Measurements from ENCODE around the gene GPX7. TPM values are rescaled to one million over a fixed set of nuclear protein-coding genes. Genes with fewer than 3 reads are reported as not detected.

The GPX7 gene
- total RNA-seq, 2 donors from 2014 or later, result 22.7 to 26.3 TPM

DNA sequence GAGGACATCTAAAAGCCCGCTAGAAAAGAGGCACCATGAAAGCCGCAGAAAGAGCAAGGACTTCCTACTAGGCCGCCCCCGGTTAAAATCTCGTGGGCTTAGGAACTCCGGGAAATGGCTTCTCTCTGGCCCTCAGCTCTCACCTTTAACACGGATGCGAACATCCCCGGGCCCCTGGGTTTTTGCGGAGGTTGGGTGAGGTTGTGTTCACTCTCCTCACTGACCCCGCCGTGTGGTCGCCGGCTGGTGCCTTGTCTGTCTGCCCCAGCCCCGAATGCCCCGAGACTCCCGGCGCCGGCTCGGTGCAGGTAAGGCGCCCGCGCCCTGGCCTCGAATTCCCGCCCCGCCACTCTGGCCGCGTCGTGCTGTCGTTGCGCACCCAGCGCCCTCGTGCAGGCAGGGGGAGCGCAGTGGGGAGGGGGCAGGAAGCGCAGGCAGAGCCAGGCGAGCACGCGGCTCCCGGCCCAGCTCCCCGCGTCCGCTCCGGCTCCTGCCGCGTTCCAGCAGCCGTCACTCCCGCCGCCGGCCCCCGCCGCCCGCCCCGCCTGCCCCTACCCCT lies 30.6 kb downstream of the GPX7 start, which contains the start of gene SHISAL2A:
TSS of gene SHISAL2A (plus strand) at position 437 of the 559 bp plus-strand sequence. CDS start 326 bp downstream, outside the sequence.
- TF ChIP-seq, protein P1, sequence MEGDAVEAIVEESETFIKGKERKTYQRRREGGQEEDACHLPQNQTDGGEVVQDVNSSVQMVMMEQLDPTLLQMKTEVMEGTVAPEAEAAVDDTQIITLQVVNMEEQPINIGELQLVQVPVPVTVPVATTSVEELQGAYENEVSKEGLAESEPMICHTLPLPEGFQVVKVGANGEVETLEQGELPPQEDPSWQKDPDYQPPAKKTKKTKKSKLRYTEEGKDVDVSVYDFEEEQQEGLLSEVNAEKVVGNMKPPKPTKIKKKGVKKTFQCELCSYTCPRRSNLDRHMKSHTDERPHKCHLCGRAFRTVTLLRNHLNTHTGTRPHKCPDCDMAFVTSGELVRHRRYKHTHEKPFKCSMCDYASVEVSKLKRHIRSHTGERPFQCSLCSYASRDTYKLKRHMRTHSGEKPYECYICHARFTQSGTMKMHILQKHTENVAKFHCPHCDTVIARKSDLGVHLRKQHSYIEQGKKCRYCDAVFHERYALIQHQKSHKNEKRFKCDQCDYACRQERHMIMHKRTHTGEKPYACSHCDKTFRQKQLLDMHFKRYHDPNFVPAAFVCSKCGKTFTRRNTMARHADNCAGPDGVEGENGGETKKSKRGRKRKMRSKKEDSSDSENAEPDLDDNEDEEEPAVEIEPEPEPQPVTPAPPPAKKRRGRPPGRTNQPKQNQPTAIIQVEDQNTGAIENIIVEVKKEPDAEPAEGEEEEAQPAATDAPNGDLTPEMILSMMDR (IDR thresholded peaks at IDR 0.05), result no peak
- TF ChIP-seq POLR2A (IDR thresholded peaks at IDR 0.05), result no peak
- no peak for TF ChIP-seq POLR2AphosphoS5 (IDR thresholded peaks at IDR 0.05)
- no peaks in the 10 kb centered on the region for H3K4me1 ChIP-seq (replicated peaks)
- H3K9me3 ChIP-seq, result no peaks in the 10 kb centered on the region
- H3K27ac ChIP-seq, result no peak within 1 kb of the TSS
- H3K27me3 ChIP-seq (replicated peaks; ENCODE audit: insufficient read depth), result peaks cover 4% of the 10 kb centered on the region
- no peaks in the 10 kb centered on the region for H3K36me3 ChIP-seq
- intact Hi-C loops (cut with DNase I), result no loop called here
- H3K4me3 ChIP-seq, result peak within 1 kb of the TSS; percentile 25 to 36
- DNase-seq (ENCODE audit: low spot score), result no peak
- 22% methylated on average over 45 of the region's 53 CpGs for WGBS

DNA sequence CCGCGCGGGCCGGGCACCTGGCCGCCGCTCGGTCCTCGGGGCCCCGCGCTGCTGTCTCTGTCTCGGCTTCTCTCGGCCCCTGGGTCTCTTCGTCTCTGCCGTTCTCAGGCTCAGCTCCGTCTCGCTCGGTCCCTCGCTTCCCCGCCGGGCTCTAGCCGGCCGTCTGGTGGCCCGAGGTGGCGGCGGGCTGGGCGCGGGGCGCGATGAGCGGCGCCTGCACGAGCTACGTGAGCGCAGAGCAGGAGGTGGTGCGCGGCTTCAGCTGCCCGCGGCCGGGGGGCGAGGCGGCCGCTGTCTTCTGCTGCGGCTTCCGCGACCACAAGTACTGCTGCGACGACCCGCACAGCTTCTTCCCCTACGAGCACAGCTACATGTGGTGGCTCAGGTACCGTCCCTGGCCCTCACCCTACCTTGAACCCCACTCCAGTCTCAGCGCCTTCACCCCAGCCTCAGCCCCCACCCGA lies 31.2 kb downstream of the GPX7 start:
- TF ChIP-seq POLR2A (IDR thresholded peaks at IDR 0.05) (no peak), POLR2AphosphoS5 (IDR thresholded peaks at IDR 0.05) (no peak)
- TF ChIP-seq, protein P1 (IDR thresholded peaks at IDR 0.05), result no peak
- intact Hi-C loops (cut with DNase I), result no loop called here
- WGBS, result 10% methylated on average over 21 of the region's 52 CpGs

DNA sequence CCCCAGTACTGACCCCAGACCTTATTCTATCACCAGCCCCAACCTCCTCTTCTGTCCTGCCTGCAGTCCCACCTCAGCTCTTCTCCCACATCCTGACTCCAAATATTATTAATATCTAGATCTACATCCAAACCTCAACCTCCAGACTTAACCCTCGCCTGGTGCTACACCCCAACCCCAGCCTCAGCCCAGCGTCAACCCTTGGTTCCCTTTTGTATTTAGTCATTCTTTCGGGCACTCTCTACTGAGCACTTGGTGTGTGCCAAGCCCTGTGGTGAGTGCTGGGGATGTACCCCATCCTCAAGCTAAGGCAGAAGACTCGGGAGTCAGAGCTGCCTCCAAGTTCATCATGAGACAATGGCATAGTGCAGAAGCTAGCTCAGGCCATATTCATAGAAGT lies 31.9 kb downstream of the GPX7 start:
- 91% methylated on average over 4 of the region's 4 CpGs for WGBS
- DNase-seq (ENCODE audit: low spot score), result no peak
- Histone ChIP-seq H3K36me3 (no peaks in the 10 kb centered on the region), H3K27ac (no peak overlapping the region), H3K27me3 (replicated peaks; ENCODE audit: insufficient read depth) (peaks cover 4% of the 10 kb centered on the region), H3K9me3 (no peaks in the 10 kb centered on the region), H3K4me1 (replicated peaks) (no peaks in the 10 kb centered on the region), H3K4me3 (no peak overlapping the region)
- TF ChIP-seq, protein P1 (IDR thresholded peaks at IDR 0.05), result no peak
- TF ChIP-seq POLR2A (IDR thresholded peaks at IDR 0.05), result no peak
- intact Hi-C loops (cut with DNase I), result no loop called here

More for the DNA sequence above, 31.2 kb downstream of the GPX7 start:
- H3K4me3 ChIP-seq, result peak overlapping the region; percentile 25 to 36
- no peaks in the 10 kb centered on the region for H3K4me1 ChIP-seq (replicated peaks)
- no peaks in the 10 kb centered on the region for H3K9me3 ChIP-seq
- no peaks in the 10 kb centered on the region for H3K36me3 ChIP-seq
- DNase-seq (ENCODE audit: low spot score), result no peak
- H3K27me3 ChIP-seq (replicated peaks; ENCODE audit: insufficient read depth), result peaks cover 4% of the 10 kb centered on the region
- H3K27ac ChIP-seq, result no peak overlapping the region

DNA sequence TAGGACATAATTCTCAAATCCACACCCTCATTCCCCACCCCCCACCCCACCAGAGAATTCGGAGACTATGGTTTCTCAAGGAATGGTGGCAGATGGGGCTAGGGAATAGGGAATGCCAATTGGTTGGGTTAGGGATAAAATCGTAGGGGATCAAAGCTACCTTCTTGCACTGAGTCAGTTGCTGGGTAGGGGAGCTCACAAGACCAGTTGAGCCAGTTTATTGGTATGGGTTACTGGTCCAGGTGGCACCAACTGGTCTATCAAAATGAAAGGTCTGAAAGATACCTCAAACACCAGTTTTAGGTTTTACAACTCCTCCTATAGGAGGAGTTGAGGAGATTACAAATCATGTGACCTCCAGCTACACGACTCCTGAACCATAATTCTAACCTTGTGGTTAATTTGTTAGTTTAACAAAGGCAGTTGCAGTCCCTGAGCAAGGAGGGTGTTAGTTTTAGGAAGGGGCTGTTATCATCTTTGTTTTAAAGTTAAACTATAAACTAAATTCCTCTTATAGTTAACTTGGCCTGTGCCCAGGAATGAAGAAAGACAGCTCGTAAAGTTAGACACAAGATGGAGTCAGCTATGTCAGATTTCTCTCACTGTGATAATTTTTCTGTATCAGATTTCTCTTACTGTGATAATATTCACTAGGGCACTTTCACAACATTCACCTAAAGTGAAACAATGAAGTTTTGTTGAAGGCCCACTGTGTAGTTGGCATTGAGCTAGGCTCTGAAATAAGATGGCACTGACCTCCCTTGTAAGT lies 33.3 kb downstream of the GPX7 start:
- intact Hi-C loops (cut with DNase I), result no loop called here
- Histone ChIP-seq H3K27me3 (replicated peaks; ENCODE audit: insufficient read depth) (peaks cover 4% of the 10 kb centered on the region), H3K4me3 (no peak overlapping the region), H3K9me3 (no peaks in the 10 kb centered on the region), H3K27ac (no peak overlapping the region), H3K4me1 (replicated peaks) (no peaks in the 10 kb centered on the region), H3K36me3 (no peaks in the 10 kb centered on the region)
- no peak for DNase-seq (ENCODE audit: low spot score)
- 58% methylated on average over 4 of the region's 4 CpGs for WGBS
- TF ChIP-seq POLR2AphosphoS5 (IDR thresholded peaks at IDR 0.05) (no peak), POLR2A (IDR thresholded peaks at IDR 0.05) (no peak)
- TF ChIP-seq, protein P1 (IDR thresholded peaks at IDR 0.05), result no peak

Data from prostate gland (tissue), 2 donors.